ENCODE results near the gene MYRIP.

DNA sequence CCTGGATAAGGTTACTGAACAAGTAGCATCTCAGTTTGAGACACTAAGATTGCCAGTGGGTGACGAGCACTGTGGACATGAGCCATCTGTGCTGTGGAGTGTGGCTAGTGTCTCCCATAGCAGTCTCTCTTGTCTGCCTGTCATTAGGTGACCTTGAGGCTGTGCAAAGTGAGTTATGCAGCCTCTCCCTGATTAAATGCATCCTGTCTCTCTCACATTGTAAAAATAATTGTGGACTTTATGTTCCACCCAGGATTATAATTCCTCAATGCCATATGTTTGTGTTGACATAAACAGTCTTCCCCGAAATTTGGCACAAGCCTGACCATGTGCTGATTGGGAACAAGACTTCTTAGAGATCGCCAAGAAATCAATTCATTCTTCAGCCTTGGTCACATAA lies 168.9 kb downstream of the MYRIP start:
- TF ChIP-seq, protein P1, sequence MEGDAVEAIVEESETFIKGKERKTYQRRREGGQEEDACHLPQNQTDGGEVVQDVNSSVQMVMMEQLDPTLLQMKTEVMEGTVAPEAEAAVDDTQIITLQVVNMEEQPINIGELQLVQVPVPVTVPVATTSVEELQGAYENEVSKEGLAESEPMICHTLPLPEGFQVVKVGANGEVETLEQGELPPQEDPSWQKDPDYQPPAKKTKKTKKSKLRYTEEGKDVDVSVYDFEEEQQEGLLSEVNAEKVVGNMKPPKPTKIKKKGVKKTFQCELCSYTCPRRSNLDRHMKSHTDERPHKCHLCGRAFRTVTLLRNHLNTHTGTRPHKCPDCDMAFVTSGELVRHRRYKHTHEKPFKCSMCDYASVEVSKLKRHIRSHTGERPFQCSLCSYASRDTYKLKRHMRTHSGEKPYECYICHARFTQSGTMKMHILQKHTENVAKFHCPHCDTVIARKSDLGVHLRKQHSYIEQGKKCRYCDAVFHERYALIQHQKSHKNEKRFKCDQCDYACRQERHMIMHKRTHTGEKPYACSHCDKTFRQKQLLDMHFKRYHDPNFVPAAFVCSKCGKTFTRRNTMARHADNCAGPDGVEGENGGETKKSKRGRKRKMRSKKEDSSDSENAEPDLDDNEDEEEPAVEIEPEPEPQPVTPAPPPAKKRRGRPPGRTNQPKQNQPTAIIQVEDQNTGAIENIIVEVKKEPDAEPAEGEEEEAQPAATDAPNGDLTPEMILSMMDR (IDR thresholded peaks at IDR 0.05): no peak
- TF ChIP-seq POLR2A (IDR thresholded peaks at IDR 0.05): no peak

All from adrenal gland (tissue), 5 donors.